Activated naive CD4-positive, alpha-beta T cell treated with anti-CD3 and anti-CD28 coated beads, Interleukin-2, amount 50 U/mL, for 24 hours (primary cell): ENCODE data around the gene NAT9.

Source experiments
- H3K27ac Mint-ChIP-seq: one replicate; pipeline ENCODE4 v1.8.0; 2021; ENCODE audit warnings: mild to moderate bottlenecking, mixed read lengths
- H3K27me3 Mint-ChIP-seq: one replicate; pipeline ENCODE4 v1.8.0; 2021; ENCODE audit warnings: mixed read lengths
- H3K36me3 Mint-ChIP-seq: one replicate; pipeline ENCODE4 v1.8.0; 2021; ENCODE audit warnings: mixed read lengths
- H3K4me1 Mint-ChIP-seq: one replicate; pipeline ENCODE4 v1.8.0; 2021; ENCODE audit warnings: mixed read lengths
- H3K4me3 Mint-ChIP-seq: one replicate; pipeline ENCODE4 v1.8.0; 2021; ENCODE audit warnings: mild to moderate bottlenecking, mixed read lengths
- H3K9me3 Mint-ChIP-seq: one replicate; pipeline ENCODE4 v1.8.0; 2021; ENCODE audit warnings: mixed read lengths

Gene NAT9

DNA sequence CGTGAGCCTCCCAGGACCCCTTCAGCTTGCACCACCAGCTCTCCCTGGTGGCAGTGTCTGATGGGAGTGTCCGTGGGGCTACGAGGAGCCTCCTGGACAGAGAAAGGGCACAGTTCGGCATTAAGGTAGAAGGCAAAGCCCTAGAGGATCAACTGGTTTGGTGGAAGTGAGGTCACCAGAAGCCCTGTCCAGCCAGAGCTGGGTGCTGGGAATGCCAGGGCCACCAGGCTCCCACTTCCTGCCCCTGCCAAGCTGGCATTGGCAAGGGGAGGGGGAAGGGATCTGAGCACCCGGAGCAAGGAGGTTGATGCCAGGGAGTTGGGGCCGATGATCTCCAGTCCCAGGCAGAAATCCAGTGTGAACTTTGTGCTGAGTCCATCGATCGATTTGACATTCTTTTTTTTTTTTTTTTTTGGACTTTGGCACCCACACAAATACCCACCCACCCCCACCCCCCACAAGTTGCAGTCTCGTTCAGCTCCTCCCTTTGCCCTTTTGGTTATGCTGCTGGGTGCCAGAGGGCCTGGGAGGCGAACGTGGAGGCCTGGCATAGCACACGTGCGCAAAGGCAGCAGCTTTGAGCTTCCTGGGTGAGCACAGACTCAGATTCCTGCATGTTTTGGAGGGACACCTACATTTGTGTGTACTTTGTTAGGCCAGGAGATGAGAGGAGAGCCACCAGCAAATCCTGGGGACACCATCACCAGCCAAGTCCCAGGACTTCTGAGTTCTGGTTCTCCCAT is 25.6 kb downstream of the NAT9 start:
- Mint-ChIP-seq H3K4me1 (peaks cover 74% of the 10 kb centered on the region), H3K36me3 (peaks cover 5% of the 10 kb centered on the region), H3K27me3 (no peaks in the 10 kb centered on the region), H3K9me3 (no peaks in the 10 kb centered on the region), H3K27ac (peak overlapping the region; percentile 98), H3K4me3 (peak overlapping the region; percentile 99)

DNA sequence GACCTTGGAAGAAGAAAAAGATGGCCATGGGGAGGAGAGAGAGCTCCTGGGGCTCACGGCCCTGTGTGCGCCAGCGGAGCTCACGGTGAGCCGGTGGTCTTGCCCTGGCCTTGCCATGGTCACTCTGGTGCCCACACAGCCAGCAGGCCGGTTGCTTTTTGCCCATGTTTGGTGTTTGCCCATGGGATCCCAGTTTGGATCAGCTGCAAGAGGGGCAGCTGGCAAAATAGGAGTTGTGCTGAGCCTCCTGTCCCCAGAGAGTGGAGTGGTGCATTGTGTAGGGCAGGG is 26.2 kb downstream of the NAT9 start:
- Mint-ChIP-seq H3K4me1 (peaks cover 69% of the 10 kb centered on the region), H3K9me3 (no peaks in the 10 kb centered on the region), H3K4me3 (peak overlapping the region; percentile 99), H3K27me3 (no peaks in the 10 kb centered on the region), H3K27ac (peak overlapping the region; percentile 98), H3K36me3 (peaks cover 5% of the 10 kb centered on the region)

DNA sequence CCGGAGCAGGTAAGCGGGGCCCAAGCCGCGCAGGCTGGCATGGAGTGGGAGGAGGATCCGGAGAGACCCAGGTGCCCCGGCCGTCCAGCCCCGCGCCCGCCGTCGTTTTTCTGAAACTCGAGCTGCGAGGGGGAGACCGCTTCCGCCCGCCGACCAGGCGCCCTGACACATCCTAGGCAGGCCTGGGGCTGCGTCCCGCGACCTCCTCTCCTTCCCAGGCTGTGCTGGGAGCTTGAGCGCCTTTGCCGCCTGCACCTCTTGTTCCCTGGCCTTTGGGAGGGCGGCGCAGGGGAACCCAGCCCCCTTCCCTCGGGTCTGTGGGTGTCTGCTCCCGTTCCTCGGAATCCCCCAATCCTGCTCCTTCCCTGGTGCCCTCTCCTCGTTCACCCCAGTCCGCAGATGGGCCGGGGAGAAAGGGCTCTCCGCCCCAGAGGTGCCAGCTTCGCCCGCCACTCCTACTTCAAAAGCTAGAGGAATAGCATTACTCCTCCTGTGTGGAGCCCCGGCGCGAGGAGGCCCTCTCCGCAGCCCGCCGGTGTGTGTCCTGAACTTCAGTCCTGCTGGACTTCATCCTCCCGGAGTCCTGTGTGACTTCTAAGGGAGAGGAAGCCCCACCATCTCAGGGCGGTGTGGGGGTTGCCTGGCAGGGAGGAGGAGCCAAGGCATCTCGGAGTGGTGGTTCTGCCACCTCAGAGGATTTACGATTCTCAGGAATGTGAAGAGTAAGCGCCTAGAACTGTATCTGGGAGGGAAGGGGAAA is 26.7 kb downstream of the NAT9 start:
- no peaks in the 10 kb centered on the region for H3K27me3 Mint-ChIP-seq
- H3K4me1 Mint-ChIP-seq = peaks cover 69% of the 10 kb centered on the region
- no peaks in the 10 kb centered on the region for H3K9me3 Mint-ChIP-seq
- peak overlapping the region; percentile 98 for H3K27ac Mint-ChIP-seq
- H3K4me3 Mint-ChIP-seq = peak overlapping the region; percentile 99
- H3K36me3 Mint-ChIP-seq = peaks cover 5% of the 10 kb centered on the region

DNA sequence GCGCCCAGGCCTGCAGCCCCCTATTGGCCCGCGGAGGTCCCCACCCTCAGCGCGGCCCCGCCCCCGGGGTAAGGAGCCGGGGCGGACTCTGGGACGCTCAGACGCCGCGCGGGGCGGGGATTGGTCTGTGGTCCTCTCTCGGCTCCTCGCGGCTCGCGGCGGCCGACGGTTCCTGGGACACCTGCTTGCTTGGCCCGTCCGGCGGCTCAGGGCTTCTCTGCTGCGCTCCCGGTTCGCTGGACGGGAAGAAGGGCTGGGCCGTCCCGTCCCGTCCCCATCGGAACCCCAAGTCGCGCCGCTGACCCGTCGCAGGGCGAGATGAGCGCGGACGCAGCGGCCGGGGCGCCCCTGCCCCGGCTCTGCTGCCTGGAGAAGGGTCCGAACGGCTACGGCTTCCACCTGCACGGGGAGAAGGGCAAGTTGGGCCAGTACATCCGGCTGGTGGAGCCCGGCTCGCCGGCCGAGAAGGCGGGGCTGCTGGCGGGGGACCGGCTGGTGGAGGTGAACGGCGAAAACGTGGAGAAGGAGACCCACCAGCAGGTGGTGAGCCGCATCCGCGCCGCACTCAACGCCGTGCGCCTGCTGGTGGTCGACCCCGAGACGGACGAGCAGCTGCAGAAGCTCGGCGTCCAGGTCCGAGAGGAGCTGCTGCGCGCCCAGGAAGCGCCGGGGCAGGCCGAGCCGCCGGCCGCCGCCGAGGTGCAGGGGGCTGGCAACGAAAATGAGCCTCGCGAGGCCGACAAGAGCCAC is 27.4 kb downstream of the NAT9 start, which contains the start of gene NHERF1:
TSS of gene NHERF1 (plus strand) at position 100 of the 750 bp plus-strand sequence. CDS start at position 319, 219 bp downstream.
- Mint-ChIP-seq H3K27me3 (no peaks in the 10 kb centered on the region), H3K36me3 (peaks cover 5% of the 10 kb centered on the region), H3K9me3 (no peaks in the 10 kb centered on the region), H3K4me3 (peak within 1 kb of the TSS; percentile 99), H3K4me1 (peaks cover 73% of the 10 kb centered on the region), H3K27ac (peak within 1 kb of the TSS; percentile 98)

DNA sequence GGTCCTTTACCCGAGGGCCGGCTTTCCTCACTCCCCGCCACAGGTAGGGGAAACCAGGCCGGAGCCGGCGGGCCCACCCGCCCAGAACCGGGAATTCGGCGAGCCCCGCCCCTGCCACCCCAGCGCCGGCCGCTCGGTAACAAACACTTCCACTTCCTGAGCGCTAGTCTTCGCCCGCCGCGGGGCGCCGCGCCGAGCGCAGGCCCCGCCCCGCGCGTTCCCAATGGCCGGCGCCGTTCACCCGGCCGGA is 27.9 kb downstream of the NAT9 start:
- Mint-ChIP-seq H3K4me3 (peak overlapping the region; percentile 99), H3K27me3 (no peaks in the 10 kb centered on the region), H3K27ac (no peak overlapping the region), H3K4me1 (peaks cover 73% of the 10 kb centered on the region), H3K36me3 (peaks cover 5% of the 10 kb centered on the region), H3K9me3 (no peaks in the 10 kb centered on the region)

DNA sequence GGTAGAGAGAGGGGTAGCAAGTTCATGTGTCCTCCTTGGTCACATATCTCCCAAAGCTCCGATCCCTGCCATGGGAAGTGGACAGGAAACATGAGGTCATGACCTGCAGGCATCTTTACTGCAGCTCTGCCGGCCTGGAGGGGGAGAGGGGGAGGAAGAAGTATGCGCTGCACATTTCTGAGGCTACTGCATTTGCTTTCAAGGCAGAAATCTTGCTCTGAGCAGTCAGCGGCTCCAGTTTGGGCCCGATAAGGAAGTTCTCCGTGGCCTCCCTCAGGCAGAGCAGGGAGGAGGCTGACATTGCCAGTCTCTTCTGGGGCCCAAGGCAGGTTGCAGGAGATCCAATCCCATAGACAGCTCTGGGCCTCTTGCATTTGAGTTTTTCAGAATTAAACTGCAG is 29.2 kb downstream of the NAT9 start:
- H3K4me1 Mint-ChIP-seq = peaks cover 73% of the 10 kb centered on the region
- H3K4me3 Mint-ChIP-seq = peak overlapping the region; percentile 79
- peak overlapping the region; percentile 87 for H3K27ac Mint-ChIP-seq

DNA sequence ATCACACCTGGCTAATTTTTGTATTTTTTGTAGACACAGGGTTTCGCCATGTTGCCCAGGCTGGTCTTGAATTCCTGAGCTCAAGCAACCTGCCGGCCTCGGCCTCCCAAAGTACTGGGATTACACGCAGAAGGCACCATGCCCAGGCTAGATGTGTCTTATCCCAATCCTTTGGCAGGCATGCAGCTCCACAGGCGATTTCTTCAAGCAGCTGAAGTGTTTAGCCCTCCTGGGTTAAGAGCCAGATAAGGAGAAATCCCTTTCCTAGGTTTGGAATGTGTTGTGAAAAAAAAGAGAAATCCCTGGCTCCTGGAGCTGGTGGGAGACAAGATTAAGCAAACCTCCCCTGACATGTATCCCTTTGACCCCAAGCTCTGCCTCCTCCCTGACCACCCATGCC is 29.8 kb downstream of the NAT9 start:
- no peak overlapping the region for H3K27ac Mint-ChIP-seq
- no peaks in the 10 kb centered on the region for H3K36me3 Mint-ChIP-seq
- H3K27me3 Mint-ChIP-seq = no peaks in the 10 kb centered on the region
- peaks cover 73% of the 10 kb centered on the region for H3K4me1 Mint-ChIP-seq
- H3K4me3 Mint-ChIP-seq = peak overlapping the region; percentile 79
- no peaks in the 10 kb centered on the region for H3K9me3 Mint-ChIP-seq

More for the DNA sequence above, 29.2 kb downstream of the NAT9 start:
- no peaks in the 10 kb centered on the region for H3K9me3 Mint-ChIP-seq
- no peaks in the 10 kb centered on the region for H3K27me3 Mint-ChIP-seq
- H3K36me3 Mint-ChIP-seq = no peaks in the 10 kb centered on the region

DNA sequence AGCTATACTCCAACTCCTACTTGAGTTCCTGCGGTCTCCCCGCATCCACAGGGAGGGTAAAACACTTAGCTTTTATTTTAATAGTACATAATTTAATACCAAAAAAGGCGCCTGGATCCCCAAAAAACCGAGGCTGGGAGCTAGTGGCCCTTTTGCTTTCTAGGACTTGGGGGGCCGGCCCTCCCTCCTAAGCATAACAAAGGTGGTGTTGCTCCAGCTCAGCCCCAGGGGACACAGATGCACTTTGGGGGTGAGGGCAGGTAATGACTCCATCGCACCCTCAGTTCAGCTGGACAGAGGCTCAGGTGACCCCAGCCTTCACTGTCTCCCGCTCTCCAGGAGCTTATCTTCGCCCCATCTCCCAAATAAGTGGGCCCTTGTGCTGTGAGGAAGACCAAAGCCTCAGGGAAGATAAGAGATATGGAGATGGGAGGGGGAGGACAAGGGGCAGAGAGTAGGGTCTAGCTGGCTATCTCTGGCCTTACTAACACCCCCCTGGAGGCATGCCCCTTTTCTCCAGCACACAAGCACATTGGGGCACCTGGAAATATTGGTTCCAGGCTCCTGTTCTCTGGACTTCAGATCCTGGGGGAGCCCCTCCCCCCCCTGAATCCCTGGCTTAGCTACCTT is 30.5 kb downstream of the NAT9 start:
- H3K9me3 Mint-ChIP-seq = no peaks in the 10 kb centered on the region
- no peak overlapping the region for H3K27ac Mint-ChIP-seq
- no peaks in the 10 kb centered on the region for H3K27me3 Mint-ChIP-seq
- H3K4me1 Mint-ChIP-seq = peaks cover 73% of the 10 kb centered on the region
- H3K36me3 Mint-ChIP-seq = no peaks in the 10 kb centered on the region
- no peak overlapping the region for H3K4me3 Mint-ChIP-seq

DNA sequence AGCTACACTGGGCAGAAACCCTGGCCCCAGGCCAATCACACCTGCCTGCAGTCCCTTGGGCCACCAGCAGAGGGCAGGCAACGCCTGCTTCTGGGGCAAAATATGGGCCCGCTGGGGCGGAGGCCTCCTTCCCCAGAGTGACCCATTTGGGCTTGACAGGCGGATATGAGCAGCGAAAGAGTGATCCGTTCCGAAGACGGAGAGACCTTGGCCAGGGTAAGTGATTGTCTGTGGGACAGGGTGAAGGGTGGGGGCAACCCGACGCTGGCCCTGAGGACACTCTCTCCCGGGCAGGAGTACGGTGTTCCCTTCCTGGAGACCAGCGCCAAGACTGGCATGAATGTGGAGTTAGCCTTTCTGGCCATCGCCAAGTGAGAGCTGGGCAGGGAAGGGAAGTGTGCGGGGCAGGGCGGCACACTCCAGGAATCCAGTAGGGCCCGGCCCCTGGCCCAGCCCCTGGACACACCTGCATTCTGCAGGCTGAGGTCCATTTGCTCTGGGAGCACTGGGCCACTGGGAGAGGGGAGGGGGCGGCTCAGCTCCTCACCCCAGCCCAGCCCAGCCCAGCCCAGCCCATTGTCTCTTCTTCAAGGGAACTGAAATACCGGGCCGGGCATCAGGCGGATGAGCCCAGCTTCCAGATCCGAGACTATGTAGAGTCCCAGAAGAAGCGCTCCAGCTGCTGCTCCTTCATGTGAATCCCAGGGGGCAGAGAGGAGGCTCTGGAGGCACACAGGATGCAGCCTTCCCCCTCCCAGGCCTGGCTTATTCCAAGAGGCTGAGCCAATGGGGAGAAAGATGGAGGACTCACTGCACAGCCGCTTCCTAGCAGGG is 31.2 kb downstream of the NAT9 start:
- Mint-ChIP-seq H3K4me1 (peaks cover 76% of the 10 kb centered on the region), H3K36me3 (no peaks in the 10 kb centered on the region), H3K27me3 (no peaks in the 10 kb centered on the region), H3K9me3 (no peaks in the 10 kb centered on the region), H3K4me3 (peak overlapping the region; percentile 57), H3K27ac (peak overlapping the region; percentile 62)

DNA sequence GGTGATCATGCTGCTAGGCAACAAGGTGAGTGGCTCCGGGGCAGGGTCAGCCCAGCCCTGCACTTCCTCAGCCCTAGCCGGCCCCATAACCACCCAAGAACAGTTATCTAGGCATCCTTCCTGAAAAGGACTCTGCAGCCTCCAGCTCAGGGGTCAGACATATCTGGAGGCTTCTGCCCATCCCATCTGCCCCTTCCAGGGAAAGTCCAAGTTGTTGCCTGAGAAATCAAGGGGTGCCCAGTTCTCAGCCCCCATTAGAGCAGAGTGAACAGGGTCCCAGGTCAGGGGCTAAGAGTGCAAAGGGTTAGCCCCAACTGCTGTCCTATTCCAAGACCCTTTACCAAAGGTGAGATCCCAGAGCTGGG is 31.8 kb downstream of the NAT9 start:
- H3K27me3 Mint-ChIP-seq = no peaks in the 10 kb centered on the region
- peak overlapping the region; percentile 57 for H3K4me3 Mint-ChIP-seq
- peaks cover 78% of the 10 kb centered on the region for H3K4me1 Mint-ChIP-seq
- H3K36me3 Mint-ChIP-seq = no peaks in the 10 kb centered on the region
- no peaks in the 10 kb centered on the region for H3K9me3 Mint-ChIP-seq
- peak overlapping the region; percentile 62 for H3K27ac Mint-ChIP-seq

DNA sequence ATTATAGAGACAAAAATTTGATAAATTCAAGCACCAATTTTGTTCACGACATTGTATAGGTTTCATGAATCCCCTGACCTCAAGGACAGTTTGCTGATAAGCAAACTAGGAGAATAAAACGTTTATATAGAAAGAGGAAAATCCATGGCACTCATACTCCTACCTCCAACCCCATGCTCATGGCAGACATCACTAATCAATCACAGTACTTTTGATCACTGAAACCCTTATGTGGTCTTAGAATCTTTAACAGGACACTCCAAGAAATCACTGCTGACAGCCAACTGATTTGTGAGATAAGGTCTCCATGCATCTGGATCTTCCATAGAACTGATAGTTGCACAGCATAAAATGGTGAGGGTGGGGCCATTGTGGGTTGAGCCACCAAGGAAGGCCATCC is 32.4 kb downstream of the NAT9 start:
- Mint-ChIP-seq H3K4me1 (peaks cover 84% of the 10 kb centered on the region), H3K36me3 (no peaks in the 10 kb centered on the region), H3K9me3 (no peaks in the 10 kb centered on the region), H3K4me3 (no peak overlapping the region), H3K27me3 (no peaks in the 10 kb centered on the region), H3K27ac (peak overlapping the region; percentile 92)

DNA sequence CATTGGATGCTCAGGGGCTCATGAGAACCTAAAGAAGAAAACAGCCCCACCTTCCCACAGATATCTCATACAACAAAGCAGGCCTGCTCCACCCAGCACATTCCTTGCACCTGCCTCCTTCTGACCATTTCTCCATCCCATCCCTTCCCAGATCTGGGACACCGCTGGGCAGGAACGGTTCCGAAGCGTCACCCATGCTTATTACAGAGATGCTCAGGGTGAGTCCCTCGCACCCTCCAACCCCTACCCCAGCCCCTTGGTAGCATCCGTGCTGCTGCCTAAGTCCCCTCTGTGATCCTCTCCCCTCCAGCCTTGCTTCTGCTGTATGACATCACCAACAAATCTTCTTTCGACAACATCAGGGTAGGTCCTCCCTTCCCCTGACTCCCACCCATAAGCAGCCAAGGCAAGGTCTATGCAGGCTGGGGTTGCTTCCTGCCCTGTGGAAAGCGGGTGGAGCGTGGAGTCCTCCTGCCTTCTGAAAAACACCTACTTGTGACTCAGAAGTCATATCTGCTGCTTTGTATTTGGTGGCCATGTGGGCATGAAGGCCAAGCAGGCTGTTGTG is 33.1 kb downstream of the NAT9 start:
- peak overlapping the region; percentile 55 for H3K4me3 Mint-ChIP-seq
- no peaks in the 10 kb centered on the region for H3K9me3 Mint-ChIP-seq
- peak overlapping the region; percentile 92 for H3K27ac Mint-ChIP-seq
- H3K4me1 Mint-ChIP-seq = peaks cover 91% of the 10 kb centered on the region
- no peaks in the 10 kb centered on the region for H3K36me3 Mint-ChIP-seq
- H3K27me3 Mint-ChIP-seq = no peaks in the 10 kb centered on the region

DNA sequence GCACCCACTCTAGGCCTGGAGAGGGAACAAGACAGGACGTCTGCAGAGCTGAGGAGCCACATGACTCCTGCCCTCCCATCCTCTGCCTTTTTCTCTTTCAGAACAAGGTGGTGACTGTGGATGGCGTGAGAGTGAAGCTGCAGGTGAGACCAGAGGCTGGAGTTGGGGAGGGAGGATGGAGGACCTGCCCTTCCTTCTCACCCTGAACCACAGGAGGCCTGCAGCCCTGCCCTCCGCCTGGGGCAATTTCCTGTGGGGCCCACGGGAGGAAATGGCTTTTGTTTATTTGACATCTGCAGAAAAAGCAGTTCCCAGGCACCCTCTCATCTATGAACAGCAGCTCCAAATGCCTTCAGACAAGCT is 34.0 kb downstream of the NAT9 start:
- H3K9me3 Mint-ChIP-seq = no peaks in the 10 kb centered on the region
- no peaks in the 10 kb centered on the region for H3K27me3 Mint-ChIP-seq
- H3K4me3 Mint-ChIP-seq = peak overlapping the region; percentile 59
- H3K36me3 Mint-ChIP-seq = no peaks in the 10 kb centered on the region
- peaks cover 90% of the 10 kb centered on the region for H3K4me1 Mint-ChIP-seq
- H3K27ac Mint-ChIP-seq = peak overlapping the region; percentile 84

DNA sequence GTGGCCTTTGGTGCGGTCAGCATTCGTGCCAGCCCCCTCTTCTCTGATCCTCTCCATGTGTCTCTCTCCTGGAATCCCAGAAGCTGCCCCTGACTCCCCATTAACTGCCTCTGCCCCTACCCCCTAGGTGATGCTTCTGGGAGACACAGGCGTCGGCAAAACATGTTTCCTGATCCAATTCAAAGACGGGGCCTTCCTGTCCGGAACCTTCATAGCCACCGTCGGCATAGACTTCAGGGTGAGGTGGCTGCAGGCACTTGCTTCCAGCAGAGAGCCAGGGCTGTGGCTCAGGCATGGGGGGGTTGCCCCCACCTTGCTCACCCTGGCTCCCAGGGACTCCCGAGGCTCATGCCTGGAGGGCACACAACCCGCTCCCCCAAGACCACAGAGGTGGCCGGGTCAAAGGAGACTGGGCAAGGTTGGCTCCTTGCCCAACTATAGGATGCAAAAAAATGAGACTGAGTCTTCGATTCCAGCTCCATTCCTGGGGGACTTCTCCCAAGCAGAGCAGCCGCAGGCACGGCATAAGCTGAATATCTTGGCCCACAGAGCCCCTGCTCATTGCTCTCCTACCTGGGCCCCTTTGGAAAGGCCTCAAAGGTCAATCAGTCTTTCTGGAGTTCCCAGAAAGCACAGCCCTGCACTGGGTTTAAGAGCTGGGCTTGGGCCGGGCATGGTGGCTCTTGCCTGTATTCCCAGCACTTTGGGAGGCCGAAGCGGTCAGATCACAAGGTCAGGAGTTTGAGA is 35.3 kb downstream of the NAT9 start:
- no peaks in the 10 kb centered on the region for H3K36me3 Mint-ChIP-seq
- H3K4me3 Mint-ChIP-seq = no peak overlapping the region
- H3K27ac Mint-ChIP-seq = no peak overlapping the region
- no peaks in the 10 kb centered on the region for H3K27me3 Mint-ChIP-seq
- H3K9me3 Mint-ChIP-seq = no peaks in the 10 kb centered on the region
- H3K4me1 Mint-ChIP-seq = peaks cover 82% of the 10 kb centered on the region
